Activated T-helper 17 cell treated with anti-CD3 and anti-CD28 coated beads, Interleukin-2, amount 50 U/mL, for 72 hours (primary cell): ENCODE results near the gene RALGPS2. TPM values are rescaled to one million over a fixed set of nuclear protein-coding genes. Genes with fewer than 3 reads are reported as not detected.
"Not testable (repeated sequence)": the region's sequence is repeated elsewhere in the genome, so short reads cannot be mapped to it uniquely, and the experiment has no call there.

Source experiments
- ATAC-seq: fragments of 150-1000 bp; cut with Tn5 transposase; replicated peaks from 2 replicates; pipeline ENCODE4 v1.10.0; 2021; ENCODE audit warnings: mild to moderate bottlenecking, moderate library complexity
- H3K27ac Mint-ChIP-seq: one replicate; pipeline ENCODE4 v1.8.0; 2022; ENCODE audit warnings: mixed read lengths
- H3K27me3 Mint-ChIP-seq: one replicate; pipeline ENCODE4 v1.8.0; 2022; ENCODE audit warnings: mixed read lengths
- H3K36me3 Mint-ChIP-seq: one replicate; pipeline ENCODE4 v1.8.0; 2022; ENCODE audit warnings: low read depth, mild to moderate bottlenecking, mixed read lengths
- H3K4me1 Mint-ChIP-seq: one replicate; pipeline ENCODE4 v1.8.0; 2022; ENCODE audit warnings: mixed read lengths
- H3K4me3 Mint-ChIP-seq: one replicate; pipeline ENCODE4 v1.8.0; 2022; ENCODE audit warnings: mild to moderate bottlenecking, mixed read lengths
- H3K9me3 Mint-ChIP-seq: one replicate; pipeline ENCODE4 v1.8.0; 2022; ENCODE audit warnings: mixed read lengths
- total RNA-seq, 2 donors: library from RNA; stranded (reverse); gene quantifications; one replicate each; pipeline ENCODE4 v1.2.3, GENCODE V29; 2022

RALGPS2 gene
- total RNA-seq, 2 donors from 2014 or later: 0.63 to 4.4 TPM

- Mint-ChIP-seq H3K36me3 (no peaks in the 10 kb centered on the region), H3K9me3 (peaks cover 4% of the 10 kb centered on the region), H3K4me1 (no peaks in the 10 kb centered on the region), H3K27me3 (no peaks in the 10 kb centered on the region), H3K27ac (no peak overlapping the region), H3K4me3 (no peak overlapping the region)
- no peak for ATAC-seq
These were observed 119.4 kb downstream of the RALGPS2 start for GRCh38 chr1:178844436-178844835.

- H3K9me3 Mint-ChIP-seq: no peaks in the 10 kb centered on the region
- H3K4me3 Mint-ChIP-seq: no peak overlapping the region
- no peaks in the 10 kb centered on the region for H3K4me1 Mint-ChIP-seq
- H3K27ac Mint-ChIP-seq: no peak overlapping the region
- no peaks in the 10 kb centered on the region for H3K27me3 Mint-ChIP-seq
- ATAC-seq: no peak
- H3K36me3 Mint-ChIP-seq: no peaks in the 10 kb centered on the region
These were observed 121.3 kb downstream of the RALGPS2 start for GRCh38 chr1:178846306-178846705.

GRCh38 chr1:178847396-178847849 is 122.4 kb downstream of the RALGPS2 start:
- Mint-ChIP-seq H3K4me1 (no peaks in the 10 kb centered on the region), H3K27ac (no peak overlapping the region), H3K36me3 (no peaks in the 10 kb centered on the region), H3K4me3 (no peak overlapping the region), H3K27me3 (no peaks in the 10 kb centered on the region), H3K9me3 (no peaks in the 10 kb centered on the region)
- ATAC-seq: no peak

- not testable (repeated sequence) for H3K9me3 Mint-ChIP-seq, H3K36me3 Mint-ChIP-seq
These were observed 122.9 kb downstream of the RALGPS2 start for GRCh38 chr1:178847919-178848318.

GRCh38 chr1:178849918-178850317 is 124.9 kb downstream of the RALGPS2 start:
- Mint-ChIP-seq H3K27me3 (no peaks in the 10 kb centered on the region), H3K27ac (no peak overlapping the region), H3K36me3 (no peaks in the 10 kb centered on the region), H3K9me3 (no peaks in the 10 kb centered on the region), H3K4me3 (no peak overlapping the region), H3K4me1 (no peaks in the 10 kb centered on the region)
- ATAC-seq: no peak

More at GRCh38 chr1:178847919-178848318, 122.9 kb downstream of the RALGPS2 start:
- H3K27me3 Mint-ChIP-seq, H3K27ac Mint-ChIP-seq, ATAC-seq, H3K4me3 Mint-ChIP-seq, H3K4me1 Mint-ChIP-seq: not testable (repeated sequence)

- no peak overlapping the region for H3K27ac Mint-ChIP-seq
- H3K4me3 Mint-ChIP-seq: no peak overlapping the region
- peaks cover 6% of the 10 kb centered on the region for H3K36me3 Mint-ChIP-seq
- H3K4me1 Mint-ChIP-seq: no peaks in the 10 kb centered on the region
- no peaks in the 10 kb centered on the region for H3K27me3 Mint-ChIP-seq
- no peaks in the 10 kb centered on the region for H3K9me3 Mint-ChIP-seq
- ATAC-seq: no peak
These were observed 132.1 kb downstream of the RALGPS2 start for GRCh38 chr1:178857126-178857525.

- no peak for ATAC-seq
- H3K27ac Mint-ChIP-seq: no peak overlapping the region
- no peak overlapping the region for H3K4me3 Mint-ChIP-seq
- peaks cover 5% of the 10 kb centered on the region for H3K4me1 Mint-ChIP-seq
- H3K27me3 Mint-ChIP-seq: no peaks in the 10 kb centered on the region
- H3K9me3 Mint-ChIP-seq: no peaks in the 10 kb centered on the region
- peaks cover 6% of the 10 kb centered on the region for H3K36me3 Mint-ChIP-seq
These were observed 137.4 kb downstream of the RALGPS2 start for GRCh38 chr1:178862416-178862815.

- Mint-ChIP-seq H3K4me3 (no peak overlapping the region), H3K36me3 (peaks cover 6% of the 10 kb centered on the region), H3K4me1 (peaks cover 5% of the 10 kb centered on the region), H3K27ac (no peak overlapping the region), H3K27me3 (no peaks in the 10 kb centered on the region), H3K9me3 (no peaks in the 10 kb centered on the region)
- no peak for ATAC-seq
These were observed 137.8 kb downstream of the RALGPS2 start for GRCh38 chr1:178862864-178863263.

GRCh38 chr1:178864326-178864725 is 139.3 kb downstream of the RALGPS2 start:
- H3K4me3 Mint-ChIP-seq: peak overlapping the region; percentile 16
- peaks cover 6% of the 10 kb centered on the region for H3K36me3 Mint-ChIP-seq
- peaks cover 5% of the 10 kb centered on the region for H3K4me1 Mint-ChIP-seq
- H3K9me3 Mint-ChIP-seq: no peaks in the 10 kb centered on the region
- peak overlapping the region; percentile 6 for H3K27ac Mint-ChIP-seq
- ATAC-seq: peak; percentile 79
- no peaks in the 10 kb centered on the region for H3K27me3 Mint-ChIP-seq

GRCh38 chr1:178867670-178868069 is 142.6 kb downstream of the RALGPS2 start:
- Mint-ChIP-seq H3K36me3 (no peaks in the 10 kb centered on the region), H3K4me1 (peaks cover 5% of the 10 kb centered on the region), H3K27ac (no peak overlapping the region), H3K4me3 (no peak overlapping the region), H3K27me3 (no peaks in the 10 kb centered on the region), H3K9me3 (no peaks in the 10 kb centered on the region)
- ATAC-seq: no peak

GRCh38 chr1:178868706-178869105 is 143.7 kb downstream of the RALGPS2 start:
- H3K27ac Mint-ChIP-seq: no peak overlapping the region
- H3K4me1 Mint-ChIP-seq: peaks cover 5% of the 10 kb centered on the region
- no peak overlapping the region for H3K4me3 Mint-ChIP-seq
- H3K27me3 Mint-ChIP-seq: no peaks in the 10 kb centered on the region
- no peaks in the 10 kb centered on the region for H3K9me3 Mint-ChIP-seq
- H3K36me3 Mint-ChIP-seq: no peaks in the 10 kb centered on the region
- ATAC-seq: no peak

- Mint-ChIP-seq H3K36me3 (no peaks in the 10 kb centered on the region), H3K4me3 (no peak overlapping the region), H3K4me1 (peaks cover 4% of the 10 kb centered on the region), H3K9me3 (no peaks in the 10 kb centered on the region), H3K27me3 (no peaks in the 10 kb centered on the region), H3K27ac (no peak overlapping the region)
- no peak for ATAC-seq
These were observed 144.2 kb downstream of the RALGPS2 start for GRCh38 chr1:178869119-178869697.

GRCh38 chr1:178870221-178870620 is 145.2 kb downstream of the RALGPS2 start:
- Mint-ChIP-seq H3K4me3 (no peak overlapping the region), H3K27me3 (no peaks in the 10 kb centered on the region), H3K4me1 (no peaks in the 10 kb centered on the region), H3K9me3 (no peaks in the 10 kb centered on the region), H3K27ac (no peak overlapping the region), H3K36me3 (no peaks in the 10 kb centered on the region)
- ATAC-seq: no peak

- no peaks in the 10 kb centered on the region for H3K27me3 Mint-ChIP-seq
- no peak within 1 kb of the TSS for H3K27ac Mint-ChIP-seq
- no peaks in the 10 kb centered on the region for H3K9me3 Mint-ChIP-seq
- no peaks in the 10 kb centered on the region for H3K4me1 Mint-ChIP-seq
- no peak for ATAC-seq
- no peaks in the 10 kb centered on the region for H3K36me3 Mint-ChIP-seq
- no peak within 1 kb of the TSS for H3K4me3 Mint-ChIP-seq
These were observed 145.9 kb downstream of the RALGPS2 start, which contains the start of gene ANGPTL1 for GRCh38 chr1:178870944-178871343. Gene ANGPTL1, minus strand, starts transcription at chr1:178871077. Its CDS starts 5,301 bp downstream, at chr1:178865776.

- Mint-ChIP-seq H3K27me3 (no peaks in the 10 kb centered on the region), H3K4me3 (no peak overlapping the region), H3K4me1 (no peaks in the 10 kb centered on the region), H3K36me3 (no peaks in the 10 kb centered on the region), H3K27ac (no peak overlapping the region), H3K9me3 (no peaks in the 10 kb centered on the region)
- no peak for ATAC-seq
These were observed 146.7 kb downstream of the RALGPS2 start for GRCh38 chr1:178871551-178872320.
